Sigmoid colon (tissue), 7 donors: ENCODE measurements around the gene NUB1. TPM values are rescaled to one million over a fixed set of nuclear protein-coding genes. Genes with fewer than 3 reads are reported as not detected.
A peak's percentile ranks its signal among the peaks of the same experiment; 100 is the strongest.

Experiments
- DNase-seq: peaks from one replicate; pipeline ENCODE4 v3.0.0-alpha.2; 2019
- H3K27ac ChIP-seq, 4 donors: fragments of 200-600 bp; sonication (generic); one replicate each; pipeline ENCODE4 v1.5.1; 2016 to 2019; ENCODE audit warnings: mild to moderate bottlenecking in 1 of 4
- H3K27me3 ChIP-seq, 3 donors: fragments of 200-600 bp; sonication (generic); one replicate each; pipeline ENCODE4 v1.5.1; 2019; ENCODE audit warnings: mild to moderate bottlenecking in 1 of 3
- H3K36me3 ChIP-seq, 4 donors: fragments of 200-600 bp; sonication (generic); one replicate each; pipeline ENCODE4 v1.5.1; 2016 to 2019
- H3K4me1 ChIP-seq, 4 donors: fragments of 200-600 bp; sonication (generic); one replicate each; pipeline ENCODE4 v1.5.1; 2017 to 2019
- H3K4me3 ChIP-seq, 4 donors: fragments of 200-600 bp; sonication (generic); one replicate each; pipeline ENCODE4 v1.5.1; 2017 to 2019; ENCODE audit warnings: mild to moderate bottlenecking in 2 of 4, moderate library complexity in 1 of 4
- H3K9me3 ChIP-seq, 4 donors: fragments of 200-600 bp in 3 of 4; sonication (generic) in 3 of 4; one replicate each; pipeline versions ENCODE4 v1.5.1 to v1.6.1; 2013 to 2019
- EP300 ChIP-seq, 4 donors: sonication (generic); formaldehyde crosslinking; IDR thresholded peaks; one replicate each; pipeline ENCODE4 v1.6.1; 2017; ENCODE audit warnings: antibody characterized with exemption in 4 of 4
- POLR2A ChIP-seq, 2 donors: fragments of 450-650 bp; IDR thresholded peaks; one replicate each; pipeline ENCODE4 v1.6.1; 2016; ENCODE audit warnings: antibody characterized with exemption in 2 of 2, mild to moderate bottlenecking in 2 of 2, moderate library complexity in 2 of 2
- POLR2AphosphoS5 ChIP-seq, 4 donors: sonication (generic); formaldehyde crosslinking; IDR thresholded peaks; one replicate each; pipeline ENCODE4 v1.6.1; 2017; ENCODE audit warnings: antibody characterized with exemption in 4 of 4
- WGBS, 2 donors: extraction: QIAGEN DNeasy Blood & Tissue Kit; methylation state at CpG; one replicate each; pipeline ENCODE4 v1.1.7; 2013; 5-methylcytosine and 5-hydroxymethylcytosine counted together
- intact Hi-C: fragments of 100-400 bp; cut with DNase I; formaldehyde crosslinking; loops from one replicate; pipeline ENCODE4 v1.15.1; 2023
- polyA plus RNA-seq, 3 donors: library from polyadenylated mRNA; stranded (reverse); fragments of 200-250 nt; gene quantifications; one replicate each; pipeline ENCODE4 v1.2.3, GENCODE V29; 2013
- total RNA-seq, 4 donors: library from RNA; depleted of rRNA; stranded (reverse); fragments of >200 nt; gene quantifications; one replicate each; pipeline ENCODE4 v1.1.0, GENCODE V29; 2016
- TF ChIP-seq, protein P1 (sequence below), 4 experiments: fragments of 450-650 bp in 3 of 4; fragments of 200-600 bp in 1 of 4; IDR thresholded peaks; one replicate each; pipeline ENCODE4 v1.5.1; 2016 to 2019; ENCODE audit warnings: antibody characterized with exemption in 4 of 4, mild to moderate bottlenecking in 3 of 4, moderate library complexity in 2 of 4
- donor health status: healthy with polysubstance abuse.
- donor health status: Bipolar disorder and iron deficiency.
- donor health status: healthy.

Gene NUB1
- total and polyA plus RNA-seq, 7 donors, result 36.6 to 73.8 (median 50.1) TPM

- TF ChIP-seq, protein P1, sequence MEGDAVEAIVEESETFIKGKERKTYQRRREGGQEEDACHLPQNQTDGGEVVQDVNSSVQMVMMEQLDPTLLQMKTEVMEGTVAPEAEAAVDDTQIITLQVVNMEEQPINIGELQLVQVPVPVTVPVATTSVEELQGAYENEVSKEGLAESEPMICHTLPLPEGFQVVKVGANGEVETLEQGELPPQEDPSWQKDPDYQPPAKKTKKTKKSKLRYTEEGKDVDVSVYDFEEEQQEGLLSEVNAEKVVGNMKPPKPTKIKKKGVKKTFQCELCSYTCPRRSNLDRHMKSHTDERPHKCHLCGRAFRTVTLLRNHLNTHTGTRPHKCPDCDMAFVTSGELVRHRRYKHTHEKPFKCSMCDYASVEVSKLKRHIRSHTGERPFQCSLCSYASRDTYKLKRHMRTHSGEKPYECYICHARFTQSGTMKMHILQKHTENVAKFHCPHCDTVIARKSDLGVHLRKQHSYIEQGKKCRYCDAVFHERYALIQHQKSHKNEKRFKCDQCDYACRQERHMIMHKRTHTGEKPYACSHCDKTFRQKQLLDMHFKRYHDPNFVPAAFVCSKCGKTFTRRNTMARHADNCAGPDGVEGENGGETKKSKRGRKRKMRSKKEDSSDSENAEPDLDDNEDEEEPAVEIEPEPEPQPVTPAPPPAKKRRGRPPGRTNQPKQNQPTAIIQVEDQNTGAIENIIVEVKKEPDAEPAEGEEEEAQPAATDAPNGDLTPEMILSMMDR (IDR thresholded peaks at IDR 0.05), result no peak
- TF ChIP-seq EP300 (IDR thresholded peaks at IDR 0.05) (no peak), POLR2AphosphoS5 (IDR thresholded peaks at IDR 0.05) (no peak), POLR2A (IDR thresholded peaks at IDR 0.05) (no peak)
- Histone ChIP-seq H3K4me3 (no peak overlapping the region), H3K27me3 (peaks cover 4 to 26% (median 5%) of the 10 kb centered on the region in 3 donors), H3K4me1 (peaks cover 0 to 2% (median 1%) of the 10 kb centered on the region in 4 donors), H3K9me3 (peaks cover 0 to 2% (median 2%) of the 10 kb centered on the region in 4 donors), H3K27ac (no peak overlapping the region), H3K36me3 (no peaks in the 10 kb centered on the region)
- DNase-seq, result peak; percentile 59
- WGBS, 2 donors, result 24 to 65% methylated on average over 3 of the region's 3 CpGs
- intact Hi-C loops, result no loop called here
These were observed 73.9 kb downstream of the NUB1 start for GRCh38 chr7:151415375-151416105.

- no peaks in the 10 kb centered on the region for H3K4me1 ChIP-seq
- WGBS, 2 donors, result 72 to 79% methylated on average over 10 of the region's 10 CpGs
- H3K27ac ChIP-seq, result no peak overlapping the region
- no peak overlapping the region for H3K4me3 ChIP-seq
- peaks cover 0 to 3% (median 2%) of the 10 kb centered on the region in 4 donors for H3K9me3 ChIP-seq
- H3K27me3 ChIP-seq, result peaks cover 0 to 18% (median 0%) of the 10 kb centered on the region in 3 donors
- TF ChIP-seq EP300 (IDR thresholded peaks at IDR 0.05) (no peak), POLR2A (IDR thresholded peaks at IDR 0.05) (no peak), POLR2AphosphoS5 (IDR thresholded peaks at IDR 0.05) (no peak)
- TF ChIP-seq, protein P1 (IDR thresholded peaks at IDR 0.05), result no peak
- intact Hi-C loops, result no loop called here
- peak; percentile 58 for DNase-seq
- no peaks in the 10 kb centered on the region for H3K36me3 ChIP-seq
These were observed 74.7 kb downstream of the NUB1 start for GRCh38 chr7:151416112-151416940.

DNA sequence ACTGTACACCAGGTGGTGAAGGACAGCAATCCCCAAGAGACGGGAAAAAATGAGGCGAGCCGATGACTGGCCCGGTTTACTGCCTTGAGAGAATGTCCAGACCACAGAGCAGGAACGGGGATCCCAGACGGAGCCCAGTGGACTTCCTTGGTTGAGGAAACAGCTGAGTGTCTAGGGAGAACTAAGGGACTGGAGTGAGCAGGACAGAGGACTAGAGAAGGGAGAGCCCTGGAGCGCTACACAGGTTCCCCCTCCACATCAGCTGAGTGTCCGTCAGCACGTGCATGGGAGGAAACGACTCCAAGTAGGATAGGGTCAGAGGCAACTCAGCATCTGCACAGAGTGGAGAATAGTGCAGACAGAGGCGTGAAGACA is 75.3 kb downstream of the NUB1 start:
- no peak overlapping the region for H3K27ac ChIP-seq
- WGBS, 2 donors, result 52 to 58% methylated on average over 11 of the region's 11 CpGs
- peaks cover 0 to 3% (median 2%) of the 10 kb centered on the region in 4 donors for H3K9me3 ChIP-seq
- intact Hi-C loops, result no loop called here
- H3K27me3 ChIP-seq, result peaks cover 0 to 15% (median 0%) of the 10 kb centered on the region in 3 donors
- H3K4me1 ChIP-seq, result no peaks in the 10 kb centered on the region
- TF ChIP-seq POLR2A (IDR thresholded peaks at IDR 0.05), result no peak
- peak in 1 of 4 donors; percentile 37 for TF ChIP-seq POLR2AphosphoS5 (IDR thresholded peaks at IDR 0.05)
- no peak overlapping the region for H3K4me3 ChIP-seq
- peak; percentile 68 for DNase-seq
- H3K36me3 ChIP-seq, result no peaks in the 10 kb centered on the region

GRCh38 chr7:151420144-151420543 is 78.5 kb downstream of the NUB1 start:
- no peaks in the 10 kb centered on the region for H3K4me1 ChIP-seq
- H3K9me3 ChIP-seq, result peaks cover 0 to 8% (median 2%) of the 10 kb centered on the region in 4 donors
- H3K27me3 ChIP-seq, result no peaks in the 10 kb centered on the region
- no peak overlapping the region for H3K27ac ChIP-seq
- no peaks in the 10 kb centered on the region for H3K36me3 ChIP-seq
- H3K4me3 ChIP-seq, result no peak overlapping the region
- intact Hi-C loops, result no loop called here
- TF ChIP-seq EP300 (IDR thresholded peaks at IDR 0.05) (no peak), POLR2A (IDR thresholded peaks at IDR 0.05) (no peak), POLR2AphosphoS5 (IDR thresholded peaks at IDR 0.05) (no peak)
- TF ChIP-seq, protein P1 (IDR thresholded peaks at IDR 0.05), result no peak
- WGBS, 2 donors, result 75 to 82% methylated on average over 5 of the region's 5 CpGs
- no peak for DNase-seq

DNA sequence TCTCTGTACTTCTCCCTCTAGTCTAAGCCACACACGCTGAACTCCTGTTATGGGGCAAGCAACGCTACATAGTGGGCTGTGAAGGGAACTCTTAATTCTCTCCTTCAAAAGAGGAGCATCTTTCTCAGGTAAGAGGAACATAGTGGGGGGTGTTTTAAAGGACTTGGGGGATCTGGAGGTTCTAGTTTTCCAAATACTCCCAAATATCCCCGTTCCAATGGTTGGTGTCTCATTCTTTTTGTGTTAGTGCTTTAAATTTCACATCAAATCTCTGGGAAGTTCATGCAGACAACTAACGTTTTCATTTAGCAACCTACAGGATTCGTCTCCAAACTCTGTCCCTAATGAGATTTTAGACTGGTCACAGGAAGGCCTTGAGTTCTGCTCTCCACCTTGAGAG is 80.6 kb downstream of the NUB1 start:
- H3K9me3 ChIP-seq, result peaks cover 0 to 8% (median 2%) of the 10 kb centered on the region in 4 donors
- DNase-seq, result no peak
- no peaks in the 10 kb centered on the region for H3K36me3 ChIP-seq
- no peak for TF ChIP-seq POLR2AphosphoS5 (IDR thresholded peaks at IDR 0.05)
- TF ChIP-seq, protein P1 (IDR thresholded peaks at IDR 0.05), result no peak
- TF ChIP-seq EP300 (IDR thresholded peaks at IDR 0.05), result no peak
- intact Hi-C loops, result no loop called here
- H3K27ac ChIP-seq, result no peak overlapping the region
- peaks cover 0 to 19% (median 17%) of the 10 kb centered on the region in 4 donors for H3K4me1 ChIP-seq
- H3K27me3 ChIP-seq, result no peaks in the 10 kb centered on the region
- 86 to 87% methylated on average over 5 of the region's 5 CpGs for WGBS, 2 donors
- H3K4me3 ChIP-seq, result no peak overlapping the region
